ENCODE data around the gene PTCH2. TPM values are rescaled to one million over a fixed set of nuclear protein-coding genes. Genes with fewer than 3 reads are reported as not detected.

Gene PTCH2
- total RNA-seq, 1 experiment from 2014 or later = not detected

GRCh38 chr1:44805311-44806024 lies 37.6 kb downstream of the PTCH2 start:
- Histone ChIP-seq H3K4me1 (ENCODE audit: insufficient read depth, low read length) (peaks cover 50% of the 10 kb centered on the region), H3K27ac (ENCODE audit: low read length) (no peak overlapping the region), H3K9ac (ENCODE audit: low read length) (no peak overlapping the region), H3K9me3 (ENCODE audit: low read length) (no peaks in the 10 kb centered on the region), H3K4me2 (ENCODE audit: low read length) (no peak overlapping the region), H3K4me3 (ENCODE audit: low read length) (no peak overlapping the region), H4K20me1 (ENCODE audit: low read length) (peaks cover 12% of the 10 kb centered on the region), H3K36me3 (ENCODE audit: low read depth, low read length) (peaks cover 7% of the 10 kb centered on the region; the same call in 1 of the 2 replicates), H3K79me2 (ENCODE audit: low read length) (peaks cover 20% of the 10 kb centered on the region), H2AFZ (ENCODE audit: low read length) (no peak overlapping the region), H3K9me2 (replicated peaks; ENCODE audit: low read length) (no peaks in the 10 kb centered on the region), H3F3A (ENCODE audit: low read length, unreplicated experiment) (peaks cover 5% of the 10 kb centered on the region), H3K27me3 (ENCODE audit: low read length) (no peaks in the 10 kb centered on the region)
- ChIA-PET CTCF (no interaction called here), POLR2A (ENCODE audit: unreplicated experiment) (interaction anchor here (0.6 kb wide), 1 partner anchor 165 kb away, joined by 3 read pairs; no protein-coding TSS in a partner anchor)
- no peak for DNase-seq
- intact Hi-C loops (cut with micrococcal nuclease) = no loop called here
- BruUV-seq (replicated peaks) = no TSS peak
- TF ChIP-seq CTCF (conservative IDR thresholded peaks at IDR 0.05; ENCODE audit: low read depth, low read length) (peak; percentile 22; the same call in 1 of the 2 replicates), EZH2 (IDR thresholded peaks at IDR 0.05; ENCODE audit: low read length, unreplicated experiment) (no peak)
- ATAC-seq = no peak

- intact Hi-C loops (cut with micrococcal nuclease) = no loop called here
- ATAC-seq (no peak), DNase-seq (no peak)
- ChIA-PET POLR2A (ENCODE audit: unreplicated experiment) (no interaction called here), CTCF (no interaction called here)
- H3K9me2 ChIP-seq (replicated peaks; ENCODE audit: low read length) = no peaks in the 10 kb centered on the region
- H4K20me1 ChIP-seq (ENCODE audit: low read length) = peaks cover 12% of the 10 kb centered on the region
- H3K27me3 ChIP-seq (ENCODE audit: low read length) = no peaks in the 10 kb centered on the region
- no peak overlapping the region for H3K9ac ChIP-seq (ENCODE audit: low read length)
- no peak overlapping the region for H3K4me3 ChIP-seq (ENCODE audit: low read length)
- peaks cover 39% of the 10 kb centered on the region for H3K4me1 ChIP-seq (ENCODE audit: insufficient read depth, low read length)
- no peak overlapping the region for H3K4me2 ChIP-seq (ENCODE audit: low read length)
- H3K36me3 ChIP-seq (ENCODE audit: low read depth, low read length) = peaks cover 7% of the 10 kb centered on the region; the same call in 1 of the 2 replicates
- H3K27ac ChIP-seq (ENCODE audit: low read length) = no peak overlapping the region
- H2AFZ ChIP-seq (ENCODE audit: low read length) = no peak overlapping the region
- H3F3A ChIP-seq (ENCODE audit: low read length, unreplicated experiment) = peaks cover 5% of the 10 kb centered on the region
- BruUV-seq (replicated peaks) = no TSS peak
- H3K9me3 ChIP-seq (ENCODE audit: low read length) = no peaks in the 10 kb centered on the region
- TF ChIP-seq EZH2phosphoT487 (IDR thresholded peaks at IDR 0.05; ENCODE audit: borderline replicate concordance, low read length) (no peak), EZH2 (IDR thresholded peaks at IDR 0.05; ENCODE audit: low read length, unreplicated experiment) (no peak), CTCF (conservative IDR thresholded peaks at IDR 0.05; ENCODE audit: low read depth, low read length) (no peak)
- peaks cover 22% of the 10 kb centered on the region for H3K79me2 ChIP-seq (ENCODE audit: low read length)
These were observed 39.5 kb downstream of the PTCH2 start for GRCh38 chr1:44803312-44804095.

- intact Hi-C loops (cut with micrococcal nuclease) = no loop called here
- Histone ChIP-seq H2AFZ (ENCODE audit: low read length) (no peak overlapping the region), H3K27ac (ENCODE audit: low read length) (no peak overlapping the region), H3K9me3 (ENCODE audit: low read length) (no peaks in the 10 kb centered on the region), H4K20me1 (ENCODE audit: low read length) (peaks cover 12% of the 10 kb centered on the region), H3K36me3 (ENCODE audit: low read depth, low read length) (peaks cover 7% of the 10 kb centered on the region; the same call in 1 of the 2 replicates), H3K4me1 (ENCODE audit: insufficient read depth, low read length) (peaks cover 34% of the 10 kb centered on the region), H3K27me3 (ENCODE audit: low read length) (no peaks in the 10 kb centered on the region), H3K9me2 (replicated peaks; ENCODE audit: low read length) (no peaks in the 10 kb centered on the region), H3K79me2 (ENCODE audit: low read length) (peaks cover 22% of the 10 kb centered on the region), H3F3A (ENCODE audit: low read length, unreplicated experiment) (peaks cover 5% of the 10 kb centered on the region), H3K4me3 (ENCODE audit: low read length) (no peak overlapping the region), H3K4me2 (ENCODE audit: low read length) (no peak overlapping the region), H3K9ac (ENCODE audit: low read length) (no peak overlapping the region)
- CTCF ChIA-PET = no interaction called here
- no TSS peak for BruUV-seq (replicated peaks)
- TF ChIP-seq CTCF (conservative IDR thresholded peaks at IDR 0.05; ENCODE audit: low read depth, low read length) (no peak), EZH2 (IDR thresholded peaks at IDR 0.05; ENCODE audit: low read length, unreplicated experiment) (no peak), EZH2phosphoT487 (IDR thresholded peaks at IDR 0.05; ENCODE audit: borderline replicate concordance, low read length) (no peak)
- POLR2A ChIA-PET (ENCODE audit: unreplicated experiment) = no interaction called here
- no peak for ATAC-seq
- DNase-seq = no peak
These were observed 40.1 kb downstream of the PTCH2 start for GRCh38 chr1:44803062-44803311.
